ENCODE data around the gene ADGRA3.

Gene ADGRA3

GRCh38 chr4:22510750-22511149 is 5.1 kb downstream of the ADGRA3 start:
- TF ChIP-seq TCF12 (IDR thresholded peaks at IDR 0.05; ENCODE audit: low read depth): no peak
- TF ChIP-seq REST (IDR thresholded peaks at IDR 0.05; ENCODE audit: low read depth): no peak
- TF ChIP-seq USF1 (IDR thresholded peaks at IDR 0.05): no peak

DNA sequence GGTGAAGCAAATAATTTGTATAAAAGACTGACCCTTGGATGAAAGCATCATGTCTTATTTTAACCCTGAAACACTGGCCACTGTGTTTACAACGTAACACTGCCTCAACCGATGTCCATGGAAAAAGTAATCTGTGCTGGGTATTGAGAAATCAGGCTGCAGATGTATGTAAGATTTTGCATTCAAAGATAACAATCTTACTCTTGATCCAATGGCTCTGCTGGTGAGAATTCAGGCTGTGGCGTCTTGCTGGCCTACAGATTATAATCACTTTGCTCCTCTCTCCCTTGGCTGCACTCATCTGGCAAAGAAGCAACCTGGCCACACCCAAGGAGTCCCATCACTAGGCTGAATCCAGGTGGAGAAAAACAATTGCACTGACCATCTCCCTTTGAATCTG is 7.5 kb downstream of the ADGRA3 start:
- TF ChIP-seq TCF12 (IDR thresholded peaks at IDR 0.05; ENCODE audit: low read depth) (no peak), CREB1 (IDR thresholded peaks at IDR 0.05; ENCODE audit: low read depth) (no peak), USF1 (IDR thresholded peaks at IDR 0.05) (no peak), YY1 (IDR thresholded peaks at IDR 0.05; ENCODE audit: low read depth) (no peak), TAF1 (IDR thresholded peaks at IDR 0.05; ENCODE audit: low read depth) (no peak), NFIC (IDR thresholded peaks at IDR 0.05) (no peak), ZBTB7A (IDR thresholded peaks at IDR 0.05; ENCODE audit: low read depth) (no peak)

GRCh38 chr4:22504922-22505321 is 10.9 kb downstream of the ADGRA3 start:
- TF ChIP-seq REST (IDR thresholded peaks at IDR 0.05; ENCODE audit: low read depth) (no peak), EP300 (IDR thresholded peaks at IDR 0.05; ENCODE audit: borderline replicate concordance) (no peak), TEAD4 (IDR thresholded peaks at IDR 0.05) (no peak), RAD21 (IDR thresholded peaks at IDR 0.05; ENCODE audit: low read depth) (no peak), USF1 (IDR thresholded peaks at IDR 0.05) (no peak), FOXM1 (IDR thresholded peaks at IDR 0.05; ENCODE audit: borderline replicate concordance, low read depth) (no peak), TCF12 (IDR thresholded peaks at IDR 0.05; ENCODE audit: low read depth) (no peak), CREB1 (IDR thresholded peaks at IDR 0.05; ENCODE audit: low read depth) (no peak), ZBTB7A (IDR thresholded peaks at IDR 0.05; ENCODE audit: low read depth) (no peak), EGR1 (IDR thresholded peaks at IDR 0.05) (no peak)

GRCh38 chr4:22504447-22504846 is 11.4 kb downstream of the ADGRA3 start:
- no peak for TF ChIP-seq EGR1 (IDR thresholded peaks at IDR 0.05)
- TF ChIP-seq YY1 (IDR thresholded peaks at IDR 0.05; ENCODE audit: low read depth): no peak
- no peak for TF ChIP-seq RAD21 (IDR thresholded peaks at IDR 0.05; ENCODE audit: low read depth)
- no peak for TF ChIP-seq TCF12 (IDR thresholded peaks at IDR 0.05; ENCODE audit: low read depth)
- TF ChIP-seq CEBPB (IDR thresholded peaks at IDR 0.05): no peak
- TF ChIP-seq TEAD4 (IDR thresholded peaks at IDR 0.05): no peak
- no peak for TF ChIP-seq CREB1 (IDR thresholded peaks at IDR 0.05; ENCODE audit: low read depth)
- TF ChIP-seq REST (IDR thresholded peaks at IDR 0.05; ENCODE audit: low read depth): no peak
- TF ChIP-seq EP300 (IDR thresholded peaks at IDR 0.05; ENCODE audit: borderline replicate concordance): no peak

GRCh38 chr4:22502895-22503814 is 12.7 kb downstream of the ADGRA3 start:
- TF ChIP-seq, protein P1, sequence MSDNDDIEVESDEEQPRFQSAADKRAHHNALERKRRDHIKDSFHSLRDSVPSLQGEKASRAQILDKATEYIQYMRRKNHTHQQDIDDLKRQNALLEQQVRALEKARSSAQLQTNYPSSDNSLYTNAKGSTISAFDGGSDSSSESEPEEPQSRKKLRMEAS (IDR thresholded peaks at IDR 0.05): no peak
- TF ChIP-seq NFIC (IDR thresholded peaks at IDR 0.05) (no peak), FOXM1 (IDR thresholded peaks at IDR 0.05; ENCODE audit: borderline replicate concordance, low read depth) (no peak), CEBPB (IDR thresholded peaks at IDR 0.05) (no peak), ZBTB7A (IDR thresholded peaks at IDR 0.05; ENCODE audit: low read depth) (no peak), YY1 (IDR thresholded peaks at IDR 0.05; ENCODE audit: low read depth) (no peak), TAF1 (IDR thresholded peaks at IDR 0.05; ENCODE audit: low read depth) (no peak), REST (IDR thresholded peaks at IDR 0.05; ENCODE audit: low read depth) (no peak), CREB1 (IDR thresholded peaks at IDR 0.05; ENCODE audit: low read depth) (no peak), EGR1 (IDR thresholded peaks at IDR 0.05) (no peak), TEAD4 (IDR thresholded peaks at IDR 0.05) (no peak), TCF12 (IDR thresholded peaks at IDR 0.05; ENCODE audit: low read depth) (no peak), RAD21 (IDR thresholded peaks at IDR 0.05; ENCODE audit: low read depth) (no peak), USF1 (IDR thresholded peaks at IDR 0.05) (no peak), EP300 (IDR thresholded peaks at IDR 0.05; ENCODE audit: borderline replicate concordance) (no peak)

Data from Ishikawa (cell line).